Neuronal stem cell (in vitro differentiated cells): Measurements from ENCODE around the gene RAP1GAP2.

Source experiments
- DNase-seq: peaks from one replicate; pipeline ENCODE4 v3.0.0-alpha.2; 2013; ENCODE audit warnings: low spot score
- H2AFZ ChIP-seq: one replicate; pipeline ENCODE4 v1.6.1; 2013; ENCODE audit warnings: mild to moderate bottlenecking, low read length, inconsistent platforms
- H2AK5ac ChIP-seq: 2 replicates; pipeline ENCODE4 v1.6.1; 2013; ENCODE audit warnings: low read depth, mild to moderate bottlenecking, inconsistent platforms, low read length, moderate library complexity, mixed read lengths
- H2BK120ac ChIP-seq: 2 replicates; pipeline ENCODE4 v1.6.1; 2013; ENCODE audit warnings: low read depth, mild to moderate bottlenecking, inconsistent platforms, low read length, moderate library complexity, mixed read lengths
- H2BK12ac ChIP-seq: one replicate; pipeline ENCODE4 v1.6.1; 2013; ENCODE audit warnings: low read length, inconsistent platforms
- H2BK15ac ChIP-seq: 2 replicates; pipeline ENCODE4 v1.6.1; 2013; ENCODE audit warnings: mild to moderate bottlenecking, low read length, inconsistent platforms, mixed read lengths
- H2BK5ac ChIP-seq: one replicate; pipeline ENCODE4 v1.6.1; 2013; ENCODE audit warnings: inconsistent platforms, mild to moderate bottlenecking, low read length, moderate library complexity
- H3K14ac ChIP-seq: one replicate; pipeline ENCODE4 v1.6.1; 2013; ENCODE audit warnings: low read length, inconsistent platforms
- H3K18ac ChIP-seq: 2 replicates; pipeline ENCODE4 v1.6.1; 2013; ENCODE audit warnings: low read length, inconsistent platforms
- H3K23ac ChIP-seq: 2 replicates; pipeline ENCODE4 v1.6.1; 2013; ENCODE audit warnings: low read depth, mild to moderate bottlenecking, mixed read lengths, low read length, inconsistent platforms; ENCODE audit not compliant: poor library complexity
- H3K27ac ChIP-seq: replicated peaks from 3 replicates; pipeline ENCODE4 v1.5.1; 2013; ENCODE audit warnings: low read length, inconsistent platforms
- H3K27me3 ChIP-seq, 3 experiments: 2 replicates each; pipeline ENCODE4 v1.6.1; 2013; ENCODE audit warnings: low read length in 3 of 3, mild to moderate bottlenecking in 2 of 3, inconsistent platforms in 1 of 3, low read depth in 1 of 3, mixed read lengths in 1 of 3, moderate library complexity in 1 of 3; ENCODE audit not compliant: control insufficient read depth in 3 of 3, insufficient read depth in 3 of 3
- H3K36me3 ChIP-seq, 2 donors: replicated peaks in 1 of 2; 2 replicates each; pipeline ENCODE4 v1.6.1; 2013; ENCODE audit warnings: low read length in 2 of 2; ENCODE audit not compliant: control insufficient read depth in 2 of 2, insufficient read depth in 2 of 2
- H3K4ac ChIP-seq: 2 replicates; pipeline ENCODE4 v1.6.1; 2013; ENCODE audit warnings: inconsistent platforms, mild to moderate bottlenecking, low read length, moderate library complexity
- H3K4me1 ChIP-seq, 2 donors: 1 replicate in 1 of 2; 2 replicates in 1 of 2; pipeline ENCODE4 v1.6.1; 2013; ENCODE audit warnings: low read length in 2 of 2, low read depth in 1 of 2; ENCODE audit not compliant: control insufficient read depth in 2 of 2, insufficient read depth in 1 of 2
- H3K4me2 ChIP-seq: one replicate; pipeline ENCODE4 v1.6.1; 2013; ENCODE audit warnings: mild to moderate bottlenecking, low read length, inconsistent platforms; ENCODE audit not compliant: insufficient read depth, poor library complexity, severe bottlenecking
- H3K4me3 ChIP-seq, 2 donors: 2 replicates each; pipeline ENCODE4 v1.5.1; 2013; ENCODE audit warnings: low read length in 2 of 2, mild to moderate bottlenecking in 2 of 2, inconsistent platforms in 1 of 2, moderate library complexity in 1 of 2
- H3K79me1 ChIP-seq: one replicate; pipeline ENCODE4 v1.6.1; 2013; ENCODE audit warnings: low read depth, mild to moderate bottlenecking, inconsistent platforms, low read length, moderate library complexity
- H3K9ac ChIP-seq: one replicate; pipeline ENCODE4 v1.6.1; 2013; ENCODE audit warnings: mild to moderate bottlenecking, low read depth, low read length, inconsistent platforms; ENCODE audit not compliant: poor library complexity
- H3K9me3 ChIP-seq, 2 donors: replicated peaks in 1 of 2; 2 replicates each; pipeline versions ENCODE3 to v1.6.1; 2013; ENCODE audit warnings: low read length in 2 of 2, mild to moderate bottlenecking in 2 of 2, inconsistent platforms in 1 of 2, low read depth in 1 of 2, mixed read lengths in 1 of 2, moderate library complexity in 1 of 2; ENCODE audit not compliant: control insufficient read depth in 2 of 2, insufficient read depth in 1 of 2
- H4K8ac ChIP-seq: one replicate; pipeline ENCODE4 v1.6.1; 2013; ENCODE audit warnings: low read depth, mild to moderate bottlenecking, inconsistent platforms, low read length, moderate library complexity
- H4K91ac ChIP-seq: one replicate; pipeline ENCODE4 v1.6.1; 2013; ENCODE audit warnings: low read length, low read depth, mild to moderate bottlenecking, inconsistent platforms; ENCODE audit not compliant: poor library complexity
- WGBS, 2 donors: extraction: QIAGEN DNeasy Blood & Tissue Kit; methylation state at CpG; one replicate each; pipeline ENCODE4 v1.1.7; 2013; ENCODE audit warnings: missing lambda C conversion rate in 2 of 2, mixed read lengths in 1 of 2; ENCODE audit not compliant: insufficient read length in 2 of 2, insufficient replicate concordance in 1 of 2; ENCODE audit errors: extremely low coverage in 2 of 2; 5-methylcytosine and 5-hydroxymethylcytosine counted together

RAP1GAP2 gene

DNA sequence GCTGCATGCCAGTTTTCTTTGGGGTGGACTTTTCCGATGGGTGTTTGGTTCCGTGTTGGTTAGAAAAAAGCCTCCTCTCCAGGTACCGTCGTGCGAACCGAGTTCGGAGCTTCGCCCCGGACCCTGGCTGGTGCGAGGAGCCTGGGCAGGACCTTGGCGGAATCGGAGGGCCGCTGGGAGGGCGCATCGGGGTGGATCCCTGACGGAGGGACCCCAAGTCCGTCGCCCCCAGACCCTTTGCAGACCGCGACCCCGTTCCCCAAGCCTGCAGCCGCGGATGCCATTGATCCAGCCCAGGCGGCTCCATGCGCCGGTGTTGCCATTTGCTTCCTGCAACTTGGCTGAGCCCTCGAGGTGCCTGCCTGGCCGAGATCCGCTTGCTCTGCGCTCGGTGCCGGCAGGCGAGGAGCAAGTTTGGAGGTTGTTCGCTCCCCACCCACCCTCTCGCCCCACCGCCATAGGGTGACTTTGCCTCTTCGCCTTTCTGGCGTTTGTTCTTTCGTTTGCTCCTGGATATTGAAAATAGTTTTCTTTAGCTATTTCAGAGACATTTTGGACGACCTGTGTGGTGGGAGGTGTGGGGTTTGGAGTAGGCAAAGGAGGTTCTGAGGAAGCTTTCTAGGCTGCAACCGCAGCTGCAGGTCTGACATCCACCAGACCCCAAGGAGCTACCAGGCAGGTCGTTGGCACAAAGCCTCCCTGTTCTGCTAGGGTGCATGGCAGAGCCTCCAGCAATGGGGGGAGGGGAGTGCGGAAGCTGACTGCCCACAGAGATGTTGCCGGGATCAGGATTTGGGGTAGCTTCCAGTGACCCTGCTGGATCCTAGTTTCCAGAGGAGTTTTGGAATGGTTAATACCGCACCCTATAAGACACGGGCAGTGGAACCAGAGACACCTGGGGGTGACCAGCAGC, 58.2 kb downstream of the RAP1GAP2 start:
- WGBS, 2 donors, result no CpG with 5 or more reads among the region's 46 CpGs
- H3K23ac ChIP-seq, result no peak overlapping the region
- H2BK5ac ChIP-seq, result peak overlapping the region; percentile 82
- peaks cover 0 to 13% of the 10 kb centered on the region in 2 donors for H3K4me1 ChIP-seq
- peak overlapping the region; percentile 67 for H3K9ac ChIP-seq
- H3K36me3 ChIP-seq, result no peaks in the 10 kb centered on the region
- peak overlapping the region; percentile 94 for H3K4me2 ChIP-seq
- no peak overlapping the region for H3K27ac ChIP-seq
- H3K4me3 ChIP-seq, result peak overlapping the region in 1 of 2 donors; percentile 74
- H3K27me3 ChIP-seq, result peaks cover 11 to 67% (median 35%) of the 10 kb centered on the region in 3 experiments
- H2AK5ac ChIP-seq, result no peak overlapping the region
- no peak overlapping the region for H4K8ac ChIP-seq
- no peak overlapping the region for H3K4ac ChIP-seq
- no peak overlapping the region for H2BK12ac ChIP-seq
- H2BK120ac ChIP-seq, result no peak overlapping the region
- H3K79me1 ChIP-seq, result peaks cover 2% of the 10 kb centered on the region
- peak overlapping the region; percentile 31 for H3K14ac ChIP-seq
- peaks cover 0 to 4% of the 10 kb centered on the region in 2 donors for H3K9me3 ChIP-seq
- H3K18ac ChIP-seq, result peak overlapping the region; percentile 87
- DNase-seq, result no peak
- H4K91ac ChIP-seq, result no peak overlapping the region
- H2AFZ ChIP-seq, result peak overlapping the region; percentile 43
- H2BK15ac ChIP-seq, result peak overlapping the region; percentile 30

DNA sequence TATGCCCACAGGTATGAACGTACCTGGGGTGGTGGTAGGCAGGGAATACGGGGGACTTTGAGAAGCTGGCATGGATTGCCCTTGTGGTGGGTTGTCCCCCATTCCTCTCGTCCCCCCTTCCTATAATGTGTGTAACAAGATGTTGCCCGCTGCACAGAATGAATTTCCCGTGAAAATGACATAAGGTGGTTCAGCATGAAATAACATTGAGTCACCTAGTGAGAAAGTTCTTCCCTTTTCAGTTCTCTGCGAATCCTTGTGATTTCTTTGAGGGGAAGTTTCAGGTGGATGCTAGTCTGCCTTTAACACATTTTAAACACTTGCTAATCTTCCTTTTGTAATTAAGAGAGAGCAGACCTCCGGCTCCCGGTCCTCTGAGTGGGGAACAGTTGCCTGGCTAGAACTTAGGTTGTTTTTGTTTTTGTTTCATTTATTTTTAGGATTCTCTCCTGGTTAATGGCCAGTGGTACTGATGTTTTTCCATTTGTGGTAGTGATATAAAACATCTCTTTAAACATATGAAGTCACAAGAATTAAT, 58.9 kb downstream of the RAP1GAP2 start:
- Histone ChIP-seq H3K4me3 (no peak overlapping the region), H2BK15ac (no peak overlapping the region), H3K9ac (no peak overlapping the region), H4K8ac (no peak overlapping the region), H2BK120ac (no peak overlapping the region), H2AK5ac (no peak overlapping the region), H3K79me1 (peaks cover 2% of the 10 kb centered on the region), H3K9me3 (peaks cover 0 to 4% of the 10 kb centered on the region in 2 donors), H2AFZ (no peak overlapping the region), H3K23ac (no peak overlapping the region), H3K4me1 (peaks cover 0 to 13% of the 10 kb centered on the region in 2 donors), H2BK12ac (no peak overlapping the region), H3K36me3 (no peaks in the 10 kb centered on the region), H2BK5ac (no peak overlapping the region), H3K27ac (no peak overlapping the region), H3K4ac (no peak overlapping the region), H3K18ac (no peak overlapping the region), H3K27me3 (peaks cover 11 to 63% (median 35%) of the 10 kb centered on the region in 3 experiments), H3K14ac (no peak overlapping the region), H4K91ac (no peak overlapping the region), H3K4me2 (no peak overlapping the region)
- WGBS, 2 donors, result no CpG with 5 or more reads among the region's 8 CpGs
- DNase-seq, result no peak

DNA sequence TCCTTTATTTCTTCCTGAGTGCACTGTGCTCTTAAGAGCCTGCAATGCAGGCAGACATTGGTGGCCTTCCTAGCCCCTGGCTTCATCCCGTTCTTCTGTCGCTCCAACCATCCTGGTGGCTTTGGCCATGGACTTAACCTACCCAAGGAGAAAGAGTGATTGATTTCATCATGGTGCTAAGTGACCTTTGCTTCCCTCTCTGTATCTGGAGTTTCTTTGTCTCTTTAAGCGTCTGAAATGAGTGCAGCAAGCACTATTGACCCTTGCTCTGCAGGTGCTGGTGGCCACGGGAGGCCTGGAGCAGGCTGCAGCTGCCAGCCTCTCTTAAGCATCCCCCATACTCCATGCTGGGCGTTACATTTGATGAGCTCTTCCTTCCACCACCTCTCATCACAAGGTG, 60.5 kb downstream of the RAP1GAP2 start:
- Histone ChIP-seq H3K4ac (no peak overlapping the region), H3K36me3 (no peaks in the 10 kb centered on the region), H3K9me3 (peaks cover 0 to 4% of the 10 kb centered on the region in 2 donors), H3K79me1 (peaks cover 2% of the 10 kb centered on the region), H3K4me1 (peaks cover 0 to 13% of the 10 kb centered on the region in 2 donors), H2BK12ac (no peak overlapping the region), H3K23ac (peak overlapping the region; percentile 38), H2BK15ac (no peak overlapping the region), H2BK5ac (no peak overlapping the region), H4K8ac (no peak overlapping the region), H2BK120ac (no peak overlapping the region), H3K4me2 (no peak overlapping the region), H3K9ac (no peak overlapping the region), H3K27me3 (peaks cover 11 to 54% (median 34%) of the 10 kb centered on the region in 3 experiments), H3K4me3 (no peak overlapping the region), H4K91ac (no peak overlapping the region), H2AK5ac (no peak overlapping the region), H3K14ac (no peak overlapping the region), H2AFZ (no peak overlapping the region), H3K18ac (no peak overlapping the region), H3K27ac (no peak overlapping the region)
- DNase-seq, result no peak
- WGBS, 2 donors, result no CpG with 5 or more reads among the region's 5 CpGs

DNA sequence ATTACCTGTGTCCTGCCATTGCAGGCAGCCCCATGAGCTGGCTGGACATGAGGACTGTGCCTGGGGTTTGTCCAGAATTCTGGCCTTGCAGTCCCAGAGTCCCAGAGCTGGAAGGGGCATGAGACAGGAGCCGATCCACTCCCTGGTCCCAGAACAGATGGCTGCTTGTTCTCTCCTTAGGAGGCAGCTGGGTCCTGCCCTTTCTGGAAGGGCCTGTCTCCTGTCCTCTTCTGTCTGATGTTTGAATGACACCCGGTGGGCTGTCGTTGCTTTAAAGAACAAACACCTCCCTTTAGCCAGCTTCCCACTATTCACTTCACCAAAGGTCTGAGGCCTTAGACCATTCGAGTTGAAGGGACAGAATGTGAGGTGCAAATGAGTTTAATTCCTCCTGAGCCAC, 63.8 kb downstream of the RAP1GAP2 start:
- Histone ChIP-seq H3K9me3 (peaks cover 0 to 2% of the 10 kb centered on the region in 2 donors), H3K9ac (no peak overlapping the region), H3K4me3 (no peak overlapping the region), H2BK5ac (no peak overlapping the region), H3K23ac (no peak overlapping the region), H2BK12ac (no peak overlapping the region), H3K36me3 (no peaks in the 10 kb centered on the region), H2AK5ac (no peak overlapping the region), H3K4me2 (no peak overlapping the region), H2BK120ac (no peak overlapping the region), H2AFZ (no peak overlapping the region), H3K27ac (no peak overlapping the region), H4K91ac (no peak overlapping the region), H4K8ac (no peak overlapping the region), H3K79me1 (peaks cover 2% of the 10 kb centered on the region), H3K18ac (peak overlapping the region; percentile 19), H2BK15ac (no peak overlapping the region), H3K14ac (no peak overlapping the region), H3K27me3 (peaks cover 0 to 29% (median 12%) of the 10 kb centered on the region in 3 experiments), H3K4me1 (no peaks in the 10 kb centered on the region), H3K4ac (no peak overlapping the region)
- DNase-seq, result no peak
- WGBS, 2 donors, result no CpG with 5 or more reads among the region's 4 CpGs
